Measurements from ENCODE around the gene GPC6.

GPC6 gene

GRCh38 chr13:94345374-94346195 lies 1119.0 kb downstream of the GPC6 start:
- Histone ChIP-seq H3K9ac (ENCODE audit: low read depth, low read length) (no peak overlapping the region), H3K9me3 (ENCODE audit: control insufficient read depth, insufficient read depth, low read length) (no peaks in the 10 kb centered on the region), H3K36me3 (ENCODE audit: insufficient read depth, low read length) (no peaks in the 10 kb centered on the region; the same call in 1 of the 2 replicates), H3K4me1 (ENCODE audit: insufficient read depth, low read length) (peaks cover 17% of the 10 kb centered on the region)

GRCh38 chr13:94346261-94347019 lies 1119.8 kb downstream of the GPC6 start:
- Histone ChIP-seq H3K9ac (ENCODE audit: low read depth, low read length) (no peak overlapping the region), H3K4me1 (ENCODE audit: insufficient read depth, low read length) (peaks cover 19% of the 10 kb centered on the region), H3K9me3 (ENCODE audit: control insufficient read depth, insufficient read depth, low read length) (no peaks in the 10 kb centered on the region), H3K36me3 (ENCODE audit: insufficient read depth, low read length) (no peaks in the 10 kb centered on the region; the same call in 1 of the 2 replicates)

GRCh38 chr13:94351292-94351990 lies 1124.8 kb downstream of the GPC6 start:
- Histone ChIP-seq H3K36me3 (ENCODE audit: insufficient read depth, low read length) (no peaks in the 10 kb centered on the region; the same call in 1 of the 2 replicates), H3K9me3 (ENCODE audit: control insufficient read depth, insufficient read depth, low read length) (no peaks in the 10 kb centered on the region), H3K9ac (ENCODE audit: low read depth, low read length) (no peak overlapping the region), H3K4me1 (ENCODE audit: insufficient read depth, low read length) (0 out of 2 replicates have a peak, but pooled peaks cover 4% of the 10 kb centered on the region)

- Histone ChIP-seq H3K9me3 (ENCODE audit: control insufficient read depth, insufficient read depth, low read length) (no peaks in the 10 kb centered on the region), H3K9ac (ENCODE audit: low read depth, low read length) (no peak overlapping the region), H3K36me3 (ENCODE audit: insufficient read depth, low read length) (no peaks in the 10 kb centered on the region; the same call in 1 of the 2 replicates), H3K4me1 (ENCODE audit: insufficient read depth, low read length) (0 out of 2 replicates have a peak, but pooled peaks cover 4% of the 10 kb centered on the region)
Measured at GRCh38 chr13:94352057-94352456, 1125.5 kb downstream of the GPC6 start.

GRCh38 chr13:94353167-94353710 lies 1126.6 kb downstream of the GPC6 start:
- Histone ChIP-seq H3K9me3 (ENCODE audit: control insufficient read depth, insufficient read depth, low read length) (no peaks in the 10 kb centered on the region), H3K9ac (ENCODE audit: low read depth, low read length) (no peak overlapping the region), H3K4me1 (ENCODE audit: insufficient read depth, low read length) (0 out of 2 replicates have a peak, but pooled peaks cover 4% of the 10 kb centered on the region), H3K36me3 (ENCODE audit: insufficient read depth, low read length) (no peaks in the 10 kb centered on the region; the same call in 1 of the 2 replicates)

GRCh38 chr13:94359875-94360274 lies 1133.3 kb downstream of the GPC6 start:
- no peaks in the 10 kb centered on the region for H3K4me1 ChIP-seq (ENCODE audit: insufficient read depth, low read length)
- H3K9ac ChIP-seq (ENCODE audit: low read depth, low read length): no peak overlapping the region
- no peaks in the 10 kb centered on the region for H3K9me3 ChIP-seq (ENCODE audit: control insufficient read depth, insufficient read depth, low read length)
- H3K36me3 ChIP-seq (ENCODE audit: insufficient read depth, low read length): no peaks in the 10 kb centered on the region

GRCh38 chr13:94362411-94362909 lies 1135.9 kb downstream of the GPC6 start:
- Histone ChIP-seq H3K9me3 (ENCODE audit: control insufficient read depth, insufficient read depth, low read length) (no peaks in the 10 kb centered on the region), H3K4me1 (ENCODE audit: insufficient read depth, low read length) (no peaks in the 10 kb centered on the region), H3K9ac (ENCODE audit: low read depth, low read length) (no peak overlapping the region), H3K36me3 (ENCODE audit: insufficient read depth, low read length) (no peaks in the 10 kb centered on the region)

- no peaks in the 10 kb centered on the region for H3K9me3 ChIP-seq (ENCODE audit: control insufficient read depth, insufficient read depth, low read length)
- H3K4me1 ChIP-seq (ENCODE audit: insufficient read depth, low read length): no peaks in the 10 kb centered on the region
- H3K9ac ChIP-seq (ENCODE audit: low read depth, low read length): no peak overlapping the region
- no peaks in the 10 kb centered on the region for H3K36me3 ChIP-seq (ENCODE audit: insufficient read depth, low read length)
Measured at GRCh38 chr13:94366677-94367076, 1140.1 kb downstream of the GPC6 start.

- no peaks in the 10 kb centered on the region for H3K9me3 ChIP-seq (ENCODE audit: control insufficient read depth, insufficient read depth, low read length)
- no peak overlapping the region for H3K9ac ChIP-seq (ENCODE audit: low read depth, low read length)
- no peaks in the 10 kb centered on the region for H3K36me3 ChIP-seq (ENCODE audit: insufficient read depth, low read length)
- no peaks in the 10 kb centered on the region for H3K4me1 ChIP-seq (ENCODE audit: insufficient read depth, low read length)
Measured at GRCh38 chr13:94369972-94370436, 1143.4 kb downstream of the GPC6 start.

GRCh38 chr13:94371855-94372254 lies 1145.2 kb downstream of the GPC6 start:
- no peaks in the 10 kb centered on the region for H3K4me1 ChIP-seq (ENCODE audit: insufficient read depth, low read length)
- peak overlapping the region; percentile 31; the same call in 1 of the 2 replicates for H3K9ac ChIP-seq (ENCODE audit: low read depth, low read length)
- no peaks in the 10 kb centered on the region for H3K36me3 ChIP-seq (ENCODE audit: insufficient read depth, low read length)
- no peaks in the 10 kb centered on the region for H3K9me3 ChIP-seq (ENCODE audit: control insufficient read depth, insufficient read depth, low read length)

GRCh38 chr13:94382517-94382916 lies 1155.9 kb downstream of the GPC6 start:
- Histone ChIP-seq H3K9ac (ENCODE audit: low read depth, low read length) (no peak overlapping the region), H3K36me3 (ENCODE audit: insufficient read depth, low read length) (no peaks in the 10 kb centered on the region), H3K9me3 (ENCODE audit: control insufficient read depth, insufficient read depth, low read length) (no peaks in the 10 kb centered on the region; the same call in 1 of the 2 replicates), H3K4me1 (ENCODE audit: insufficient read depth, low read length) (no peaks in the 10 kb centered on the region)

GRCh38 chr13:94382960-94383359 lies 1156.4 kb downstream of the GPC6 start:
- Histone ChIP-seq H3K9ac (ENCODE audit: low read depth, low read length) (no peak overlapping the region), H3K36me3 (ENCODE audit: insufficient read depth, low read length) (no peaks in the 10 kb centered on the region), H3K4me1 (ENCODE audit: insufficient read depth, low read length) (no peaks in the 10 kb centered on the region), H3K9me3 (ENCODE audit: control insufficient read depth, insufficient read depth, low read length) (no peaks in the 10 kb centered on the region; the same call in 1 of the 2 replicates)

- Histone ChIP-seq H3K36me3 (ENCODE audit: insufficient read depth, low read length) (no peaks in the 10 kb centered on the region), H3K9ac (ENCODE audit: low read depth, low read length) (no peak overlapping the region), H3K9me3 (ENCODE audit: control insufficient read depth, insufficient read depth, low read length) (no peaks in the 10 kb centered on the region; the same call in 1 of the 2 replicates), H3K4me1 (ENCODE audit: insufficient read depth, low read length) (no peaks in the 10 kb centered on the region)
Measured at GRCh38 chr13:94384231-94384905, 1157.8 kb downstream of the GPC6 start.
